ENCODE measurements around the gene YEATS4.

Gene YEATS4

DNA sequence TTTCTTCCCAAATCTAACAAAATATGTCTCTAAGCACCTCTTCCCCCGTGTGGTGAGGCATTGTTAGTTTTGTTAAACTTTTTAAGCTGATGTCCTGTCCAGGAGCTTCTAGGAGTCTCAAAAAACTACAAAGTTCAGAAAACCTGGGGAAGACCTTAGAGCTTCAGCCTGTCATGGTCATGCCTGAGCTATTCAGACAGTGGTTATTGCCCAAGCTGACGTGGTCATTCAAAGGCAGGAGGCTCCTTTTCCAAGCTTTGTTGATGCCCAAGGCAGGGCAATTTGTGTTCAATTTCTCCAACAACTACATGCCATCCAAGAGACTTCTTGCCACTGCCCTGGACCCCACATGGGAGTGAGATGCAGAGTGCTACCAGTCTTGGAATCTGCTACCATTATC, 17.1 kb upstream of the YEATS4 start:
- no peak for DNase-seq (ENCODE audit: low read depth)

DNA sequence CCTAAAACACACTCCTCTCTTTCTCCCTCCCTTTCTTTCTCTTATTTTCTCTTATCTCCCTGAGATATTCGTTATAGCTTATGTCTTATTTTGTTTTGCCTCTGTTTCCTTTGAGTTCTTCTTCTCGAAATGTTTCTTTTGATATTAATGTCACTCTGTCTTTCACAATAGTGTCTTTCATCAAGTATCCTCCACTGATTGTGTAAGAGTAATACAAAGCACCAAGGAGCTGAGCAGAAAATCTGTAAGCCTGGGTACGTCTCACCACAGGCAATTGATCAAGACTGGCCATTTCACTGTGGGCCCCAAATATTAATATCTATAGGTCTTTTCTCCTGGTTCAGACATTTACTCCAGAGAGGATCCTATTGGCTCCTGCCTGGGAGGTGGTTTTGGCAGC, 16.2 kb upstream of the YEATS4 start:
- DNase-seq (ENCODE audit: low read depth) = no peak

DNA sequence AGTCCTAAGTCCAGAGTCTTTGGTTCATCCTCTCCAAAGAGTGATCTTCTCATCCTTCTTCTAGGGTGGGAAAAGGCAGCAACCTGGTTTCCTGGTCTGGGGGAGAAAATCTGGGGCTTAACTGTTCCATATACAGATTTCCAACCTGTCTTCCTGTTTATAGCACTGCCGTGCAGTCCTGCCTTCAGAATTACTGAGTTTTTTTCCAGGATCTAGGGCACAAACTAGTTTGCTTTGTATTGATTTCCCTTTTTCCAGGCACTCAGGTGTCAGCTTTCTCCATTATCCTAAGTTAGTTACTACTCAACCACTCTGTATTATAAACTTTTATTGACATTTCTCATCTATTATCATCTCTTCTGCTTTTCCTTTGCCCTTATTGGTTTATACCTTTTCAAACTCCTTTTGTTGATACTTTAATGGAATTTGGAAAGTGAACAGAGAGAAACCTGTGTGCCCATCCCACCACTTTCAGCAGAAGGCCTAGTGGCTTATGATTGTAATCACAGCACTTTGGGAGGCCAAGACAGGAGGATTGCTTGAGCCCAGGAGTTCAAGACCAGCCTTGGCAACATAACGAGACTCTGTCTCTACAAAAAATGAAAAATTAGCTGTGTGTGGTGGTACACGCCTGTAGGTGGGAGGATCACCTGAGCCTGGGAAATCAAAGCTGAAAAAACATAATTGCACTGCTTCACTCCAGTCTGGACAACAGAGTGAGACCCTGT, 15.5 kb upstream of the YEATS4 start:
- DNase-seq (ENCODE audit: low read depth) = no peak

DNA sequence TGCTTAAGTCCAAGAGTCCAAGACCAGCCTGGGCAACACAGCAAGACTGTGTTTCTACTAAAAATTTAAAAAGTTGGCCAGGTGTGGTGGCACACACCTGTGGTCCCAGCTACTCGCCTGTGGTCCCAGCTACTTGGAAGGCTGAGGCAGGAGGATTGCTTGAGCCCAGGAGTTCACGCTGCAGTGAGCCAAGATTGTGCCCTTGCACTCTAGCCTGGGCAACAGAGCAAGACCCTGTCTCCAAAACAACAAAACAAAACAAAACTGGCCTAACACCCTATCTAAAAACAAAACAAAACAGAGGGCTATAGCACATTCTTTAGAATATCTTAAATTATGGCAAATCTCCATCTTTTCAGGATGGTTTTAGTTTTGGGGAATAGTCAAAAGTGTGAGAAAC, 14.5 kb upstream of the YEATS4 start:
- no peak for DNase-seq (ENCODE audit: low read depth)

DNA sequence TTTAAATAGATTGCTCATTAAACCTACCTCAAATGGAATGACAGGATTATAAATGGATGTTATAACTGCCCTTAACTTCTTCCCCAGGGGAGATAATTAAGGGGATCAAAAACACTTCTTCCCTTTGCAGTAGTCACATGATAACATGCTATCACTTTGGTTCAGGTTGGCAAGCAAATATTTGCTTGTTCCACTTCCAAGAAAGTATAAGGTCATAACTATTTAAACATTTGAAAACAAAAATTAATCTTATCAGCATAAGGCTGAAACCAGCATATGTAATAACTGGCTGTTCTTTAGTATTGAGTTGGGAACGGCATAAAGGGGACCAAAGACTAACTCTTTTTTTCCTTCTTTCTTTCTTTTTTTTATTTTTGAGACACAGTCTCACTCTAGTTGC, 13.8 kb upstream of the YEATS4 start:
- no peak for DNase-seq (ENCODE audit: low read depth)

DNA sequence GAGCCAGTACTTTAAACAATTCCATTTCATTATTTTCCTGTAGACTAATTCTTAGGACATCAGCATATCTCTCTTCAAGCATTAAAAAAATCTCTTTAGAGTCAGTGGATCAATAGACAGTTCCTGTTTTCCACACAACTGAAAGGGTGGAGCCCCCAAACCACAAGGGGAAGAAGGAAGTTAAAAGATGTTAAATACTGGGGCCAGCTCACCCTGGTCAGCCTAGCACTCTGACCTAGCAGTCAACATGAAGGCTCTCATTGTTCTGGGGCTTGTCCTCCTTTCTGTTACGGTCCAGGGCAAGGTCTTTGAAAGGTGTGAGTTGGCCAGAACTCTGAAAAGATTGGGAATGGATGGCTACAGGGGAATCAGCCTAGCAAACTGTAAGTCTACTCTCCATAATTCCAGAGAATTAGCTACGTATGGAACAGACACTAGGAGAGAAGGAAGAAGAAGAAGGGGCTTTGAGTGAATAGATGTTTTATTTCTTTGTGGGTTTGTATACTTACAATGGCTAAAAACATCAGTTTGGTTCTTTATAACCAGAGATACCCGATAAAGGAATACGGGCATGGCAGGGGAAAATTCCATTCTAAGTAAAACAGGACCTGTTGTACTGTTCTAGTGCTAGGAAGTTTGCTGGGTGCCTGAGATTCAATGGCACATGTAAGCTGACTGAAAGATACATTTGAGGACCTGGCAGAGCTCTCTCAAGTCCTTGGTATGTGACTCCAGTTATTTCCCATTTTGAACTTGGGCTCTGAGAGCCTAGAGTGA, 11.2 kb upstream of the YEATS4 start, which contains the start of gene LYZ:
Gene LYZ (plus strand): TSS at position 220 of the 777 bp plus-strand sequence. CDS start 28 bp downstream, at position 248.
- no peak for DNase-seq (ENCODE audit: low read depth)

DNA sequence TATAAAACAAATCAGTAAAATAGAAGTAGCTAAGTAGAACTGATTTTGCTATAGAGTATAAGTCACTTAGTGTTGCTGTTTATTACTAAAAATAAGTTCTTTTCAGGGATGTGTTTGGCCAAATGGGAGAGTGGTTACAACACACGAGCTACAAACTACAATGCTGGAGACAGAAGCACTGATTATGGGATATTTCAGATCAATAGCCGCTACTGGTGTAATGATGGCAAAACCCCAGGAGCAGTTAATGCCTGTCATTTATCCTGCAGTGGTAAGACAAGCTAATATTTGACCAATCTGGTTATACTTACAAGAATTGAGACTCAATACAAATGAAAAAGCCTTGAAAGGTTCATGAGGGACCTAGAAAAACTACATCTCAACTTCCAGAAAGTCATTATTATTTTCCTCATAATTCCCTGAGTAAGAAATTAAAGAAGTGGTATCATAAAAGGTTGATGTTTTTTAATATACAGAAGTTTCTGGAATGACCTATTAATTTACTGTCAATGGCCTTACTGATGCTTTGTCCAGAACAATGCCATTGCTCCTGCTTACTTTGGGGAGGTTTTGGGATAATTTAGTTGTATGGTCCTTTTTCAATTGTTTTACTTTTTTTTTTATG, 9.4 kb upstream of the YEATS4 start:
- no peak for DNase-seq (ENCODE audit: low read depth)

DNA sequence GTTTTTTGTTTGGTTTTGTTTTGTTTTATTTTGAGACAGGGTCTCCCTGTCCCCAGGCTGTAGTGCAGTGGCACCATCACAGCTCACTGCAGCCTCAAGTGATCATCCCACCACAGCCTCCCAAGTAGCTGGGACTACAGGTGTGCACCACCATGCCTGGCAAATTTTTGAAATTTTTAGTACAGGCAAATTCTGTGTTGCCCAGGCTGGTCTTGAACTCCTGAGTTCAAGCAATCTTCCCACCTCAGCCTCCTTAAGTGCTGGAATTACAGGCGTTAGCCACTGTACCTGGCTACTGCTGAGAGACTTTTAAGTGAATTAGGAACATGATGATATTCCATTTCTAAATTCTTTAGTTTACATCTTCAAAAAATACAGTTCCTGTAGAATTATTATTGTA, 8.8 kb upstream of the YEATS4 start:
- no peak for DNase-seq (ENCODE audit: low read depth)

DNA sequence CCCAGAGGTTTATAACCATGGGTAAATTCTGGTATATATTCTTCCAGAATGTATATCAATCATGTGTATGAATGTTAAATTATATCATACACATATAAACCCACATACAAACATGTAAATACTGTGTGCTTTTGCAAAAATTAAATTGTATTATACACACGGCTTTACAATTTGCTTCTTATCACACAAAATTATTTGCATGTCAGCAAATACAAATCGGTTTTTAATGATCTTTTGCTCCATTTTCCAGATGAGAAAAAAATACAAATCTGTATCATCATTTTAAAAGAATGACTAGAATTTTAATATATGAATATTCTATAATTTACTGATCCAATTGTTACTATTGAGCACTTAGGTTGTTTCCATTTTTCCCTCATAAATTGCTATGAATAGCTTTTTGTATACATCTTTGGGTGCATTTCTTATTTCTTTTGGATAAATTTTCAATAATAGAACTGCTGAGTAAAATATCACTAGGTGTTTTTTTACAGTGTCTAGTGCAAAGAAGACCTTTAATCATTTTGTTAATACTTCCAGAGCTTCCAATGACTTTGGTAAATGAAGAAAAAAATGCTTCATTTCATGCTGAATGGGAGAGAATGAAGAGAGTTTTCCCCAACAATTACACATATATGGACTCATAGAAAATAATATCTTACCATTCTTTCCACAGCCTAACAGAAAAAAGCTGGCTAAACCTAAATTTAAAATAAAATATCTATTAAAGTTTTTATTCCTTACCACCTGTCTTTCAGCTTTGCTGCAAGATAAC, 7.9 kb upstream of the YEATS4 start:
- DNase-seq (ENCODE audit: low read depth) = no peak

DNA sequence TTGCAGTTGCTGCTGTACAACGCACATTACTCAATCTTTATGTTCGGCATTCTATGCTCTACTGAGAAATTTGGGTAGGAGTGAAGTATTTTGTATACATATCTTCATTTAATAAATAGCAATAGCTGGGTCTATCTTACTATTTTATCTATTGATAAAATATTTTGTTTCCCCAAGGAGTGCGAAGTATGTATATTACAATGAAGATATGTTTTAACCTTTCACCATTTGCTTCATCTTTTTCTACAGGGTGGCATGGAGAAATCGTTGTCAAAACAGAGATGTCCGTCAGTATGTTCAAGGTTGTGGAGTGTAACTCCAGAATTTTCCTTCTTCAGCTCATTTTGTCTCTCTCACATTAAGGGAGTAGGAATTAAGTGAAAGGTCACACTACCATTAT, 6.6 kb upstream of the YEATS4 start:
- DNase-seq (ENCODE audit: low read depth) = no peak

DNA sequence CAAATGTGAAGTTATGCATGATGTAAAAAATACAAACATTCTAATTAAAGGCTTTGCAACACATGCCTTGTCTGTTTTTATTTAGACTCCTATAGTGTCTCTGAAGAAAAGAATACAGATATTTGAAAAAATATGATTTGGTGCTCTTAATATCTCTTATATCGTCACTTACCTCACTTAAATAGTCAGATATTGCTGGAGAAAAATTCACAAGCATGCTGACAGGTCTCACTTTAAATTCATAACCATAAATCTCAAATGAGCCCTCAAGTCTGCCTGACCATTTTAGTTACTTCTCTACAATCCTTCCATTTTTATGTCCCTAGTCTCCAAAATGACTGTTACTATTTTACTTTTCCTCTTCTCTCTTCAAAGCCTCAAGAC, 5.4 kb upstream of the YEATS4 start:
- no peak for DNase-seq (ENCODE audit: low read depth)

DNA sequence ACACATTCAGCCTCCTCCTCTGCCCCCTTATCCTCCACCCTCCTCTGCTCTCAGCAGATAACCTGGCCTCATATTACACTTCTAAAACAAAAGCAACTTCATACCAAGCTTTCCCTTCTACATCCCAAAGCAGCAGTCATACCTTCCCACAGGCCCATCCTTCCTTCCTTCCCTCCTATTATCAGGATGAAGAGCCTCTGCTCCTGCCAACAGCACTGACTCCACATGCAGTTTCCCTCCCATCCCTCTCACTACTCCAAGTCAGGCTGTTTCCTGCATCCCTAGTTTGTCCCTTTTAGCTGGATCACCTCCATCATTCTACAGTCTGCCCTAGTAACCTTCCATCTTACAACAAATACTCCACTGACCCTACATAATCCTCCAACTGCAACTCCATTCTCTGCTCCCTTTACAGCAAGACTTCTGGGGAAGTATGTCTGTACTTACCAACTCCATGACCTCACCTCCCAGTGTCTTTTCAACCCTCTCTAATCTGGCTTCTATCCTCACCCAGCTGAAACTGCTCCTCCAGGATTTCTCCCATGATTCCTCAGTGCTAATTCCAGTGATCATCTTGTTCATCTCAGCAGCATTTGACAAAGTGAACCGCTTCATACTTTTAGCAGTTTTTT, 4.9 kb upstream of the YEATS4 start:
- no peak for DNase-seq (ENCODE audit: low read depth)

DNA sequence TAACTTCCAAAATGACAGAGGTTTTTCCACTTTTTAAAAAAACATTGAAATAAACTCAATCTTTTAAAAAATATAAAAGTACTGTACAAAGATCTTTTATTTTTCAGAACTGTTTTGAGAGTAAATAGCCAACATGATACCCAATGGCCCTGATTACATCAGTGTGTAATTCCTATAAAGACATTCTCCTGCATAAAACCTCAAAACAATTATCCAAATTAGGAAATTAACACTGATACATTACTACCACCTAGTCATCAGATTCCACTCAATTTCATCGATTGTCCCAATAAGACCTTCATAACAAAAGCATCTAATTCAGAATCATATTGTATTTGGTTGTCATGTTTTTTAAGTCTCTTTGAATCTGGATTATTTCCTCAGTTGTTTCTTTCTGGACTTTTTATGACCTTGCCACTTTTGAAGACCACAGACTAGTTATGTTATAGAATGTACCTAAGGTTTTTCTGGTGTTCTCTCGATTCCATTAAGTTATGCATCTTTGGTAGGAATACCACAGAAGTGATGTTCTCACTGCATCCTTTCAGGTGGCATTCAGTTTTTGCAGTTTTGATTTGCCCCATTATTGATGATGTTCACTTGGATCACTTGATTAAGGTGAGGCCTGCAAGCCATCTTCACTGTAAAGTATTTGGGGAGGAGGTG, 4.0 kb upstream of the YEATS4 start:
- DNase-seq (ENCODE audit: low read depth) = no peak

DNA sequence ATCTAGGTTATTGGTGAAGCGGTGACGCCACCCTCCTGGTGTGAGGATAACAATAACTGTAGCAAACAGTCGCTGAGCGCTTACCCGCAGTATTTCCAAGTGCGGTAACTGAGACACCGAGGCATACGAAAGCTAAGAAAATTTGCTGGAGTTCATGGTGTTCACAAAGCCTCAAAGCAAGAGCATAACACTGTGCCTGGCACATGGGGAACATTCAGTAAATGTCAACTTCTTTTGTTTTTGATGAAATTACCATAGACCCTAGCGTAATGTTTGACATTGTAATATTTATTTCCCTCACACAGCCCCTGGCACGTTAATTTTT, 767 bp downstream of the YEATS4 start:
- no peak for DNase-seq (ENCODE audit: low read depth)

DNA sequence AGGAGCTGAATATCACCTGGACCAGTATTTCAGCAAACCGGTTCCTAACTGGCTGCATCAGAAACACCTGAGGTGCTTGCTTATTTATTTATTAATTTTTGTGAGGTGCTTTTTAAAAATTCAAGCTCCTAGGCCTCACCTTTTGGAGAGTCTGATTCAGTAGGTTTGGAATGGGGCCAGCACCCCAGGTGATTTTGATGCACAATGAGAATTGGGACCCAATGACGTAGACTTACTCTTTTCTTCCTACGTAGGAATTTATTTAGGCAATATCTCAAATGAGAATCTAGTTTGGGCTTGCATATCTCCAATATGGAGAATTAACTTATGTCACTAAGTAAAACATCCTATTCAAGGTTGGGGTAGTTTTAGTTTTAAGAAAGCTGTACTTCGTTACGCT, 7.3 kb downstream of the YEATS4 start:
- DNase-seq (ENCODE audit: low read depth) = no peak

DNA sequence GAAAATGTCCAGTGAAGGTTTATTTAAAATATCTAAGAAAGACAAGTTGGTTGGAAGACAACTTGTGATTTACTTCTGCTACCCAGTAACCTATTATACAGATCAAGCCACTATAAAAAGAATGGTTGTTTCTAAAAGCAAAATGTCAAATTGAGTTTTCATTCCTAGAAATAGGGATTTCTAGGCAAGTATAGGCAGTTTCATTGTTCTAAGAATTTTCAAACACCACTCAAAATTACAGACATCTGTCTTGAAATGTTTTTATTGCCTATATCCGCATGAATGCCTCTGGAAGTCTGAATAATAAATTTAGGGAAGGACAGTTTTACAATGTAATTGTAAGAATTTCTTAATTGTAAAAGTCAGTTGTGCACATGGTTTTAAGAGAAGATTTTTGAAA, 8.6 kb downstream of the YEATS4 start:
- DNase-seq (ENCODE audit: low read depth) = no peak

DNA sequence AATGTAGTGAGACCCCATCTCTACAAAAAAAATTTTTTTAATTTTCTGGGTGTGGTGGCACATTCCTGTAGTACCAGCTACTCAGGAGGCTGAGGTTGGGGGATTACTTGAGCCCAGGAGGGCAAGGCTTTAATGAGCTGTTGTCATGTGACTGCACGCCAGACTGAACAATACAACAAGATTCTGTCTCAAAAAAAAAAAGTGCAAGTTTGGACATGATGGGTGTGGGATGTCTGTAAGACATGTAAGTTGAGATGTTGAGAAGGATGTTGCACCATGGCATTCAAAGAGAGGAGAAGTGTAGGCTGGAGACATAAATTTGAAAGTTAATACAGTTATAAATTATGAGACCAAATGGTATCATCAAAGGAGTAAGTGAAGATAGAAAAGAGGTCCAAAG, 23.5 kb downstream of the YEATS4 start:
- no peak for DNase-seq (ENCODE audit: low read depth)

DNA sequence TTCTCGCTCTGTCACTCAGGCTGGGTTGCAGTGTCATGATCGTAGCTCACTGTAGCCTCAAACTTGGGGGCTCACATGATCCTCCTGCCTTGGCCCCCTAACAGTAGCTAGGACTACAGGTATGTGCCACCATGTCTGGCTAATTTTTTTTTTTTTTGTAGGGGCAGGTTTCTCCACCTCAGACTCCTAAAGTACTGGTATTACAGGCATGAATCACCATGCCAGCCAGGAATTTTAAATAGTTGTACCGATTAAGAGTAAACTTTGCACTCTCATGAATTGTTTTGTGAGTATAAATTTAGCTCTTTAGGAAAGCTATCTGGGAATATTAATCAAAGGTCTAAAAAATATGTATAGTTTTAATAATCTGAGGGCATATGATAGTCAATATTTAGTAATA, 25.5 kb downstream of the YEATS4 start:
- no peak for DNase-seq (ENCODE audit: low read depth)

DNA sequence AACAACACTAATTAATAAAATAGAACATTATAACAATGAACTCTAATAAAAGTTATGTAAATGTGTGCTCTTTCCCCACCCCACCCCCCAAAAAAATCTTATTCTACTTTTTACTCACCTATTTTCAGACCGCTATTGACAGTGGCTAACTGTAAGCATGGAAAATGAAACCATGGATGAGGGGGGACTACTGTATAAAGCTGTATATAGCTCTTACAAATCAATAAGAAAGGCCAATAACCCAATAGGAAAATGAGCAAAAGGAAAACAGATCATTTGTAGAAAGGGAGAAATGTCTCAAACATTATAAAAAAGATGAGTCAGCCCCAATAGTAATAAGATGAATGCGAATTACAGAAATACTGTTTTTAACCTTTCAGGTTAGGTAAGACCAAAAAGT, 27.4 kb downstream of the YEATS4 start:
- no peak for DNase-seq (ENCODE audit: low read depth)

DNA sequence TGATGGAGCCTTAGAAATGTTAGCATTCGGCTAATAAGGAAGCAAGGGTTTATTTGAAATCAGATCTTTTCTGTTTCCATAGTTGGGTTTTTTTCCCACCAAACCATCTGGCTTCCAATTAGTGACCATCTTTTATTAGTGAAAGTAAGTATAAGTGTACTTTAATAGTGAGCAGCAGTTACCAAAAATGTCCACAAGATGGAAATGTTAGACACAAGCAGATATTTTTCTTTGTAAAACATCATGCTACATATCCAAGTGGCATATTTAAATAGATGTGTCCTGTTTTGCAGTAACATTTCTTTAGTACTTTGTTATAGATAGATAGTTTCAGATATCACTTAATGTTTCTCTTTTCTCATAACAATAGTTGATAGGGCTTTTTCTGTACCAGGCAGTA, 28.8 kb downstream of the YEATS4 start:
- DNase-seq (ENCODE audit: low read depth) = no peak

DNA sequence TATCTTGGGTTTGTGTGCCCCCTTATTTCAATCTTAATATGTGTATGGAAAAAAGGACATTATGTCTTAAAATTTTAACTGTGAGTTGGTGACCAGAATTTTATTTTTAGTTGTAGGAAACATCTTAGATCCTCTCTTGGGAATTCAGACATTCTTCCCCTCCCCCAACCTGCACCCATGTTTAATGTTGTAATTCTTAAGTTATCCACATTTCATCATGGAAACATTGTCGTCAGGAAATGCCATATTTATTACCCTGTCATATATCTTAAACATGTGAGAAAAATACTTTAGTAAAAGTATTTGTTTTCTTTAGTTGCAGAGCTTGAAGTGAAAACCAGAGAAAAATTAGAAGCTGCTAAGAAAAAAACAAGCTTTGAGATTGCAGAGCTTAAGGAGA, 30.3 kb downstream of the YEATS4 start:
- no peak for DNase-seq (ENCODE audit: low read depth)
